Measurements from ENCODE around the gene AREL1.

The AREL1 gene

GRCh38 chr14:74697543-74697942 is 15.3 kb downstream of the AREL1 start:
- Histone ChIP-seq H3K36me3 (ENCODE audit: control insufficient read depth, insufficient read depth, low read length, severe bottlenecking) (peaks cover 7% of the 10 kb centered on the region), H3K4me3 (ENCODE audit: low read length) (no peak overlapping the region), H3K9me3 (ENCODE audit: control insufficient read depth, low read length) (no peaks in the 10 kb centered on the region), H3K9ac (ENCODE audit: low read length) (no peak overlapping the region), H3K27me3 (replicated peaks; ENCODE audit: control insufficient read depth, insufficient read depth, low read length) (no peaks in the 10 kb centered on the region), H3K4me1 (ENCODE audit: control insufficient read depth, insufficient read depth, low read length) (peaks cover 27% of the 10 kb centered on the region)
- peak; percentile 41 for DNase-seq (ENCODE audit: low read depth)

- Histone ChIP-seq H3K9me3 (ENCODE audit: control insufficient read depth, low read length) (no peaks in the 10 kb centered on the region), H3K4me3 (ENCODE audit: low read length) (no peak overlapping the region), H3K27me3 (replicated peaks; ENCODE audit: control insufficient read depth, insufficient read depth, low read length) (no peaks in the 10 kb centered on the region), H3K9ac (ENCODE audit: low read length) (no peak overlapping the region), H3K4me1 (ENCODE audit: control insufficient read depth, insufficient read depth, low read length) (peaks cover 32% of the 10 kb centered on the region), H3K36me3 (ENCODE audit: control insufficient read depth, insufficient read depth, low read length, severe bottlenecking) (peaks cover 7% of the 10 kb centered on the region)
- no peak for DNase-seq (ENCODE audit: low read depth)
These were observed 15.9 kb downstream of the AREL1 start for GRCh38 chr14:74697011-74697410.

DNA sequence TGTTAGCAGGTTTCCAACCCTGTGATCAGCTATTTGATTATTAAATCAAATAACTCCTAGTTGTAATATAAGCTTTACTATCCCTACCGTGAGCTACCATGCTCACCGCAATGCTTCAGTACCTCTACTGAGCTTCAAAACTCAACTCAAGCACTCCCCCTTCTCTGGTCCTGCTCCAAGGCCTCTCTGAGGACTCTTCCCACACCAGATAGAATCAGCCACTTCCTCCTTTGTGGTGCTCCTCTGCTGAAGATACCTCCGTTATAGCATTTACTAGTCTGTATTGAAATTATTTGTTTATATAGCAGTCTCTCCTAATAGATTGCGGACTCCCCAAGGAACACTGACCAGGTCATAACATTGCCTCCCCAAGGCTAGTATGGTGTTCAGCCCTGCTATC is 17.5 kb downstream of the AREL1 start:
- Histone ChIP-seq H3K4me1 (ENCODE audit: control insufficient read depth, insufficient read depth, low read length) (peaks cover 48% of the 10 kb centered on the region), H3K36me3 (ENCODE audit: control insufficient read depth, insufficient read depth, low read length, severe bottlenecking) (peaks cover 12% of the 10 kb centered on the region), H3K9ac (ENCODE audit: low read length) (no peak overlapping the region), H3K9me3 (ENCODE audit: control insufficient read depth, low read length) (no peaks in the 10 kb centered on the region), H3K27me3 (replicated peaks; ENCODE audit: control insufficient read depth, insufficient read depth, low read length) (no peaks in the 10 kb centered on the region), H3K4me3 (ENCODE audit: low read length) (no peak overlapping the region)
- no peak for DNase-seq (ENCODE audit: low read depth)

GRCh38 chr14:74693191-74693590 is 19.7 kb downstream of the AREL1 start:
- Histone ChIP-seq H3K36me3 (ENCODE audit: control insufficient read depth, insufficient read depth, low read length, severe bottlenecking) (peaks cover 10% of the 10 kb centered on the region), H3K9ac (ENCODE audit: low read length) (no peak overlapping the region), H3K27me3 (replicated peaks; ENCODE audit: control insufficient read depth, insufficient read depth, low read length) (no peaks in the 10 kb centered on the region), H3K4me1 (ENCODE audit: control insufficient read depth, insufficient read depth, low read length) (peaks cover 50% of the 10 kb centered on the region), H3K4me3 (ENCODE audit: low read length) (no peak overlapping the region), H3K9me3 (ENCODE audit: control insufficient read depth, low read length) (no peaks in the 10 kb centered on the region)
- no peak for DNase-seq (ENCODE audit: low read depth)

GRCh38 chr14:74691456-74691855 is 21.4 kb downstream of the AREL1 start:
- DNase-seq (ENCODE audit: low read depth) = no peak
- Histone ChIP-seq H3K4me3 (ENCODE audit: low read length) (no peak overlapping the region), H3K9ac (ENCODE audit: low read length) (peak overlapping the region; percentile 5), H3K27me3 (replicated peaks; ENCODE audit: control insufficient read depth, insufficient read depth, low read length) (no peaks in the 10 kb centered on the region), H3K9me3 (ENCODE audit: control insufficient read depth, low read length) (no peaks in the 10 kb centered on the region), H3K36me3 (ENCODE audit: control insufficient read depth, insufficient read depth, low read length, severe bottlenecking) (peaks cover 17% of the 10 kb centered on the region), H3K4me1 (ENCODE audit: control insufficient read depth, insufficient read depth, low read length) (peaks cover 36% of the 10 kb centered on the region)

DNA sequence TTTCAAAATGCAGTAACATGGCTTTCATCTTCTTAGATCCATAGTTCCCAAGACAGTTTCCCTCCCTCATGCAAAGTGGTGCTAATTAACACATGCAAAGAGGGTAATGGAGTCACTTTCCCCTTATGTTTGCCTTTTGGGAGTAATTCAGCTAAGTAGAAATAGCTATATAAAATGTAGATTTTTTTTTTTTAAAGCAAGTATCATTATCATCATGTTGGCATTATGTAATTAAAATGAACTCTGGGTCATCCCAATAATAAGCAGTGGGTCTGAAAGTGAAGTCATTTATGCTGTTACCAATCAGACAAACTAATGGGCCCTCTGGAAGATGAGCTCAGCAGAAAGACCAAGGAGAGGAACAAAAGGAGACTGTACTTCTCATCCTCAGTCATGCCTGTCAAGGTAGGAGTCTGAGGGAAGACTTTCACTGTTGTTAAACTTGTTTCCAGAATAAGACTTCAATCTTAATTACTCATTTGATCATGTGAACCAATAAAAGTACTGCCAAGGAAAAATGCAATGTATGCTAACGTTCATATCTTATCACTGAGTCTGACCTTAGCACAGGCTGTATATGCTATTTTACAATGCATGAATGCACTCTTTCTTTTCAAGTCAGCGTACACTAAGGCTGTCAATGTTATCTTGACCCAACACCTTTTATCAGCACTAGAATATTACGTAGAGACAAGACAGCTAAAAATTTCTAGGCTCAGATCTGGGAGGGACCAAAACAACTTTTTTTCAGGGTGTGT is 26.8 kb downstream of the AREL1 start:
- no peak overlapping the region for H3K9ac ChIP-seq (ENCODE audit: low read length)
- peaks cover 22% of the 10 kb centered on the region for H3K4me1 ChIP-seq (ENCODE audit: control insufficient read depth, insufficient read depth, low read length)
- H3K4me3 ChIP-seq (ENCODE audit: low read length) = no peak overlapping the region
- DNase-seq (ENCODE audit: low read depth) = no peak
- no peaks in the 10 kb centered on the region for H3K27me3 ChIP-seq (replicated peaks; ENCODE audit: control insufficient read depth, insufficient read depth, low read length)
- H3K9me3 ChIP-seq (ENCODE audit: control insufficient read depth, low read length) = no peaks in the 10 kb centered on the region
- peaks cover 50% of the 10 kb centered on the region for H3K36me3 ChIP-seq (ENCODE audit: control insufficient read depth, insufficient read depth, low read length, severe bottlenecking)

DNA sequence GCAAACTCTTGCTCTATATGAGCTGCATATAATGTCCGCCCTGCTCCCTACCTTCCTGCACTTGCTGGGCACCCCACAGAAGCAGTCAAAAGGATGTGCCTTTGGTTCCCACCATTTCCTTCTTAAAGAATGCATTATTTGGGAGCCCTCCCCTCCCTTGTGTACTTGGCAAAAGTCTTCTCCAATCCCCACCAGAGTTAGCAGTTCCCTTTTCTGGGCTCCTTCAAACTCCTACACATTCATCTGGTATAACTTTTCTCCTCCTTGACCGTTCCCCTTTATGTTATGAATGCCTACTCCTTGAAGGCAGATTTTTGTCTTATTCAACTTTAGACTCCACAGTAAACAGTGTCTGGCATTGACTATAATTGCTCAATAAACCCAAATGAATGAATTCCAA is 27.8 kb downstream of the AREL1 start:
- Histone ChIP-seq H3K4me1 (ENCODE audit: control insufficient read depth, insufficient read depth, low read length) (peaks cover 13% of the 10 kb centered on the region), H3K9me3 (ENCODE audit: control insufficient read depth, low read length) (no peaks in the 10 kb centered on the region), H3K27me3 (replicated peaks; ENCODE audit: control insufficient read depth, insufficient read depth, low read length) (no peaks in the 10 kb centered on the region), H3K4me3 (ENCODE audit: low read length) (no peak overlapping the region), H3K9ac (ENCODE audit: low read length) (no peak overlapping the region), H3K36me3 (ENCODE audit: control insufficient read depth, insufficient read depth, low read length, severe bottlenecking) (peaks cover 46% of the 10 kb centered on the region)
- DNase-seq (ENCODE audit: low read depth) = no peak

- Histone ChIP-seq H3K9me3 (ENCODE audit: control insufficient read depth, low read length) (no peaks in the 10 kb centered on the region), H3K4me1 (ENCODE audit: control insufficient read depth, insufficient read depth, low read length) (peaks cover 13% of the 10 kb centered on the region), H3K9ac (ENCODE audit: low read length) (no peak overlapping the region), H3K27me3 (replicated peaks; ENCODE audit: control insufficient read depth, insufficient read depth, low read length) (no peaks in the 10 kb centered on the region), H3K4me3 (ENCODE audit: low read length) (no peak overlapping the region), H3K36me3 (ENCODE audit: control insufficient read depth, insufficient read depth, low read length, severe bottlenecking) (peaks cover 46% of the 10 kb centered on the region)
- DNase-seq (ENCODE audit: low read depth) = no peak
These were observed 28.4 kb downstream of the AREL1 start for GRCh38 chr14:74684434-74684833.

DNA sequence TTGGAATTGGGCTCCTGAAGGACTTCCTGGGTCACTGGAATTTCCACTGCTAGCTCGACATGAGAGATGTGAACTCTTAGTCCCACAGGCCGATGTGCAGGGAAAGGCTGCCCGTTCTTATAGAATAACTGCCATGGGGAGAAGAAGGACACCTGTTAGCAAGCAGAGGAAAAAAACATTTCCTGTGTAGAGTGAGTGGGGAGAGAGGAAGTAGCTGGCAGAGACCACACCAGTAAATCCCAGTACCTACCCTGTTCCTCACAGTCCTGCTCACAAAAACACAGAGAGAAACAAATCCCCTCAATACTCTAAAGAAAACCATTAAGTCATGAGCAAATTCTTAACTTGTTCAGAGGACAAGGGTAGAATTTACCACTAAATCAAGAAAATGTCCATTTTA is 29.5 kb downstream of the AREL1 start:
- no peak for DNase-seq (ENCODE audit: low read depth)
- Histone ChIP-seq H3K4me3 (ENCODE audit: low read length) (no peak overlapping the region), H3K36me3 (ENCODE audit: control insufficient read depth, insufficient read depth, low read length, severe bottlenecking) (peaks cover 50% of the 10 kb centered on the region), H3K9ac (ENCODE audit: low read length) (no peak overlapping the region), H3K27me3 (replicated peaks; ENCODE audit: control insufficient read depth, insufficient read depth, low read length) (no peaks in the 10 kb centered on the region), H3K4me1 (ENCODE audit: control insufficient read depth, insufficient read depth, low read length) (peaks cover 13% of the 10 kb centered on the region), H3K9me3 (ENCODE audit: control insufficient read depth, low read length) (no peaks in the 10 kb centered on the region)

GRCh38 chr14:74682169-74682952 is 30.5 kb downstream of the AREL1 start:
- peaks cover 46% of the 10 kb centered on the region for H3K36me3 ChIP-seq (ENCODE audit: control insufficient read depth, insufficient read depth, low read length, severe bottlenecking)
- H3K9me3 ChIP-seq (ENCODE audit: control insufficient read depth, low read length) = no peaks in the 10 kb centered on the region
- DNase-seq (ENCODE audit: low read depth) = no peak
- H3K4me1 ChIP-seq (ENCODE audit: control insufficient read depth, insufficient read depth, low read length) = peaks cover 13% of the 10 kb centered on the region
- no peak overlapping the region for H3K9ac ChIP-seq (ENCODE audit: low read length)
- no peak overlapping the region for H3K4me3 ChIP-seq (ENCODE audit: low read length)
- H3K27me3 ChIP-seq (replicated peaks; ENCODE audit: control insufficient read depth, insufficient read depth, low read length) = no peaks in the 10 kb centered on the region

DNA sequence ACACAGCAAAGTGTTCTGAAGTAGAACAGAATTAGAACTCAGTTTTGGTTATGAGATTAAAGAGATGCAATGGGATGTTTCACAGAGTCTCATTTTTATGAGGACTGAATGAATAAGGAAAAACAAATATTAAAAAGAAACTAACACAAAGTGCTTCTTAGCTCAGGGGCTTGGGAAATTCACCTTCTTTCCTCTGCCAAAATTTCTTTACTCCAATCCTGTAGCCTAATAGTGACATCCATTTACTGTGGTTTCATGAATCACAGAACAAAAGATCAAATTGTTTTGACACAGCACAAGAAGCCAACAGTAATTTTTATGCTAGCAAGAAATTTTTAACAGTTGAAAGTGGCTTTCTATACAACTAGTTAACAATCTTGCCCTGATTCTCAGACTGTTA is 37.7 kb downstream of the AREL1 start:
- H3K9ac ChIP-seq (ENCODE audit: low read length) = peak overlapping the region; percentile 38
- peaks cover 28% of the 10 kb centered on the region for H3K4me1 ChIP-seq (ENCODE audit: control insufficient read depth, insufficient read depth, low read length)
- H3K27me3 ChIP-seq (replicated peaks; ENCODE audit: control insufficient read depth, insufficient read depth, low read length) = no peaks in the 10 kb centered on the region
- no peaks in the 10 kb centered on the region for H3K9me3 ChIP-seq (ENCODE audit: control insufficient read depth, low read length)
- H3K36me3 ChIP-seq (ENCODE audit: control insufficient read depth, insufficient read depth, low read length, severe bottlenecking) = peaks cover 63% of the 10 kb centered on the region
- H3K4me3 ChIP-seq (ENCODE audit: low read length) = no peak overlapping the region
- DNase-seq (ENCODE audit: low read depth) = no peak
